H1 (cell line): Measurements from ENCODE around the gene NR1I2.

Experiments
- EZH2 ChIP-seq: fragments of 200-600 bp; sonication (generic); IDR thresholded peaks from 2 replicates; pipeline ENCODE4 v1.7.1; 2012; ENCODE audit warnings: low read depth, mild to moderate bottlenecking, moderate library complexity, low read length, inconsistent platforms; ENCODE audit not compliant: severe bottlenecking
- HDAC6 ChIP-seq: IDR thresholded peaks from one replicate; pipeline ENCODE4 v1.7.1; 2012; ENCODE audit warnings: low read depth, mild to moderate bottlenecking, inconsistent platforms, low read length, moderate library complexity
- JUN ChIP-seq: IDR thresholded peaks from 2 replicates; pipeline ENCODE4 v1.6.1; 2011; ENCODE audit warnings: low read depth, mild to moderate bottlenecking, improper control_type of control experiment, low read length
- POLR2A ChIP-seq, 2 experiments: IDR thresholded peaks; 1 replicate in 1 of 2; 2 replicates in 1 of 2; pipeline ENCODE4 v1.6.1; 2011; ENCODE audit warnings: low read depth in 2 of 2, low read length in 2 of 2, mild to moderate bottlenecking in 2 of 2; ENCODE audit errors: control extremely low read depth in 1 of 2
- POLR2AphosphoS5 ChIP-seq: IDR thresholded peaks from 2 replicates; pipeline ENCODE4 v1.6.1; 2011; ENCODE audit warnings: low read depth, low read length
- SAP30 ChIP-seq: fragments of 300-600 bp; sonication (generic); IDR thresholded peaks from 2 replicates; pipeline ENCODE4 v1.7.1; 2012; ENCODE audit warnings: low read length, moderate library complexity, mild to moderate bottlenecking, inconsistent platforms; ENCODE audit not compliant: insufficient read depth, insufficient replicate concordance
- TAF1 ChIP-seq: IDR thresholded peaks from 2 replicates; pipeline ENCODE4 v1.6.1; 2011; ENCODE audit warnings: mild to moderate bottlenecking, low read depth, low read length
- TF ChIP-seq, protein P1 (sequence below): IDR thresholded peaks from 2 replicates; pipeline ENCODE4 v1.6.1; 2011; ENCODE audit warnings: low read depth, mild to moderate bottlenecking, low read length; ENCODE audit not compliant: insufficient read depth
- TF ChIP-seq, protein P2 (sequence below), 3 experiments: IDR thresholded peaks; 1 replicate in 2 of 3; 2 replicates in 1 of 3; pipeline versions ENCODE4 v1.5.1 to v1.6.1; 2011; ENCODE audit warnings: low read length in 3 of 3, mild to moderate bottlenecking in 3 of 3, inconsistent platforms in 2 of 3, low read depth in 1 of 3, moderate library complexity in 1 of 3; ENCODE audit not compliant: insufficient read depth in 1 of 3; ENCODE audit errors: control extremely low read depth in 1 of 3
- TF ChIP-seq, protein P3 (sequence below): fragments of 300-600 bp; sonication (generic); IDR thresholded peaks from 2 replicates; pipeline ENCODE4 v1.7.1; 2012; ENCODE audit warnings: low read length, moderate library complexity, mild to moderate bottlenecking, inconsistent platforms; ENCODE audit not compliant: insufficient replicate concordance

DNA sequence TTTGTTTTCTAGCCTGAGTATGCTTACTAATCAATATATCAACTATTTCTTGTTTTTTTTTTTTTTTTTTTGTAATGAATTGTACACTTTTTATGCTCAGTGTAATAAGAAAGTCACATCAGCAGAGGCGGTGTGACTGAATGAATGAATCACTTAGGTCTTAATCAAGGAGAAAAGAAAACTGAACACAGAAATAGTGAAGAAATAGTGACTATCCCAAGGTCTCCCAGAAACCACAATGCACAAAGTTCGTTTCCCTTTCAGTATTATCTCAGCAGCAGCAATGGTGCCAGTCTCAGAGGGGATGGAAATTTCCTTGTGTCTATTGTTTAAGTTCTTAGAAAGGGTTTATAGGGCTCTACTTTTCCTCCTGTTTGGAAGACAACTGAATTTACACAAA, 80.7 kb downstream of the NR1I2 start:
- TF ChIP-seq TAF1 (no peak), EZH2 (no peak), POLR2A (IDR thresholded peaks at IDR 0.05; ENCODE audit: control extremely low read depth in 1 of 2, low read depth in 2 of 2, low read length in 2 of 2) (no peak), SAP30 (no peak), JUN (no peak), POLR2AphosphoS5 (no peak), HDAC6 (no peak)
- TF ChIP-seq, protein P1, sequence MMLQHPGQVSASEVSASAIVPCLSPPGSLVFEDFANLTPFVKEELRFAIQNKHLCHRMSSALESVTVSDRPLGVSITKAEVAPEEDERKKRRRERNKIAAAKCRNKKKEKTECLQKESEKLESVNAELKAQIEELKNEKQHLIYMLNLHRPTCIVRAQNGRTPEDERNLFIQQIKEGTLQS: no peak
- TF ChIP-seq, protein P2, sequence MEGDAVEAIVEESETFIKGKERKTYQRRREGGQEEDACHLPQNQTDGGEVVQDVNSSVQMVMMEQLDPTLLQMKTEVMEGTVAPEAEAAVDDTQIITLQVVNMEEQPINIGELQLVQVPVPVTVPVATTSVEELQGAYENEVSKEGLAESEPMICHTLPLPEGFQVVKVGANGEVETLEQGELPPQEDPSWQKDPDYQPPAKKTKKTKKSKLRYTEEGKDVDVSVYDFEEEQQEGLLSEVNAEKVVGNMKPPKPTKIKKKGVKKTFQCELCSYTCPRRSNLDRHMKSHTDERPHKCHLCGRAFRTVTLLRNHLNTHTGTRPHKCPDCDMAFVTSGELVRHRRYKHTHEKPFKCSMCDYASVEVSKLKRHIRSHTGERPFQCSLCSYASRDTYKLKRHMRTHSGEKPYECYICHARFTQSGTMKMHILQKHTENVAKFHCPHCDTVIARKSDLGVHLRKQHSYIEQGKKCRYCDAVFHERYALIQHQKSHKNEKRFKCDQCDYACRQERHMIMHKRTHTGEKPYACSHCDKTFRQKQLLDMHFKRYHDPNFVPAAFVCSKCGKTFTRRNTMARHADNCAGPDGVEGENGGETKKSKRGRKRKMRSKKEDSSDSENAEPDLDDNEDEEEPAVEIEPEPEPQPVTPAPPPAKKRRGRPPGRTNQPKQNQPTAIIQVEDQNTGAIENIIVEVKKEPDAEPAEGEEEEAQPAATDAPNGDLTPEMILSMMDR (IDR thresholded peaks at IDR 0.05; ENCODE audit: control extremely low read depth in 1 of 3, insufficient read depth in 1 of 3, low read depth in 1 of 3, low read length in 3 of 3): no peak
- TF ChIP-seq, protein P3, sequence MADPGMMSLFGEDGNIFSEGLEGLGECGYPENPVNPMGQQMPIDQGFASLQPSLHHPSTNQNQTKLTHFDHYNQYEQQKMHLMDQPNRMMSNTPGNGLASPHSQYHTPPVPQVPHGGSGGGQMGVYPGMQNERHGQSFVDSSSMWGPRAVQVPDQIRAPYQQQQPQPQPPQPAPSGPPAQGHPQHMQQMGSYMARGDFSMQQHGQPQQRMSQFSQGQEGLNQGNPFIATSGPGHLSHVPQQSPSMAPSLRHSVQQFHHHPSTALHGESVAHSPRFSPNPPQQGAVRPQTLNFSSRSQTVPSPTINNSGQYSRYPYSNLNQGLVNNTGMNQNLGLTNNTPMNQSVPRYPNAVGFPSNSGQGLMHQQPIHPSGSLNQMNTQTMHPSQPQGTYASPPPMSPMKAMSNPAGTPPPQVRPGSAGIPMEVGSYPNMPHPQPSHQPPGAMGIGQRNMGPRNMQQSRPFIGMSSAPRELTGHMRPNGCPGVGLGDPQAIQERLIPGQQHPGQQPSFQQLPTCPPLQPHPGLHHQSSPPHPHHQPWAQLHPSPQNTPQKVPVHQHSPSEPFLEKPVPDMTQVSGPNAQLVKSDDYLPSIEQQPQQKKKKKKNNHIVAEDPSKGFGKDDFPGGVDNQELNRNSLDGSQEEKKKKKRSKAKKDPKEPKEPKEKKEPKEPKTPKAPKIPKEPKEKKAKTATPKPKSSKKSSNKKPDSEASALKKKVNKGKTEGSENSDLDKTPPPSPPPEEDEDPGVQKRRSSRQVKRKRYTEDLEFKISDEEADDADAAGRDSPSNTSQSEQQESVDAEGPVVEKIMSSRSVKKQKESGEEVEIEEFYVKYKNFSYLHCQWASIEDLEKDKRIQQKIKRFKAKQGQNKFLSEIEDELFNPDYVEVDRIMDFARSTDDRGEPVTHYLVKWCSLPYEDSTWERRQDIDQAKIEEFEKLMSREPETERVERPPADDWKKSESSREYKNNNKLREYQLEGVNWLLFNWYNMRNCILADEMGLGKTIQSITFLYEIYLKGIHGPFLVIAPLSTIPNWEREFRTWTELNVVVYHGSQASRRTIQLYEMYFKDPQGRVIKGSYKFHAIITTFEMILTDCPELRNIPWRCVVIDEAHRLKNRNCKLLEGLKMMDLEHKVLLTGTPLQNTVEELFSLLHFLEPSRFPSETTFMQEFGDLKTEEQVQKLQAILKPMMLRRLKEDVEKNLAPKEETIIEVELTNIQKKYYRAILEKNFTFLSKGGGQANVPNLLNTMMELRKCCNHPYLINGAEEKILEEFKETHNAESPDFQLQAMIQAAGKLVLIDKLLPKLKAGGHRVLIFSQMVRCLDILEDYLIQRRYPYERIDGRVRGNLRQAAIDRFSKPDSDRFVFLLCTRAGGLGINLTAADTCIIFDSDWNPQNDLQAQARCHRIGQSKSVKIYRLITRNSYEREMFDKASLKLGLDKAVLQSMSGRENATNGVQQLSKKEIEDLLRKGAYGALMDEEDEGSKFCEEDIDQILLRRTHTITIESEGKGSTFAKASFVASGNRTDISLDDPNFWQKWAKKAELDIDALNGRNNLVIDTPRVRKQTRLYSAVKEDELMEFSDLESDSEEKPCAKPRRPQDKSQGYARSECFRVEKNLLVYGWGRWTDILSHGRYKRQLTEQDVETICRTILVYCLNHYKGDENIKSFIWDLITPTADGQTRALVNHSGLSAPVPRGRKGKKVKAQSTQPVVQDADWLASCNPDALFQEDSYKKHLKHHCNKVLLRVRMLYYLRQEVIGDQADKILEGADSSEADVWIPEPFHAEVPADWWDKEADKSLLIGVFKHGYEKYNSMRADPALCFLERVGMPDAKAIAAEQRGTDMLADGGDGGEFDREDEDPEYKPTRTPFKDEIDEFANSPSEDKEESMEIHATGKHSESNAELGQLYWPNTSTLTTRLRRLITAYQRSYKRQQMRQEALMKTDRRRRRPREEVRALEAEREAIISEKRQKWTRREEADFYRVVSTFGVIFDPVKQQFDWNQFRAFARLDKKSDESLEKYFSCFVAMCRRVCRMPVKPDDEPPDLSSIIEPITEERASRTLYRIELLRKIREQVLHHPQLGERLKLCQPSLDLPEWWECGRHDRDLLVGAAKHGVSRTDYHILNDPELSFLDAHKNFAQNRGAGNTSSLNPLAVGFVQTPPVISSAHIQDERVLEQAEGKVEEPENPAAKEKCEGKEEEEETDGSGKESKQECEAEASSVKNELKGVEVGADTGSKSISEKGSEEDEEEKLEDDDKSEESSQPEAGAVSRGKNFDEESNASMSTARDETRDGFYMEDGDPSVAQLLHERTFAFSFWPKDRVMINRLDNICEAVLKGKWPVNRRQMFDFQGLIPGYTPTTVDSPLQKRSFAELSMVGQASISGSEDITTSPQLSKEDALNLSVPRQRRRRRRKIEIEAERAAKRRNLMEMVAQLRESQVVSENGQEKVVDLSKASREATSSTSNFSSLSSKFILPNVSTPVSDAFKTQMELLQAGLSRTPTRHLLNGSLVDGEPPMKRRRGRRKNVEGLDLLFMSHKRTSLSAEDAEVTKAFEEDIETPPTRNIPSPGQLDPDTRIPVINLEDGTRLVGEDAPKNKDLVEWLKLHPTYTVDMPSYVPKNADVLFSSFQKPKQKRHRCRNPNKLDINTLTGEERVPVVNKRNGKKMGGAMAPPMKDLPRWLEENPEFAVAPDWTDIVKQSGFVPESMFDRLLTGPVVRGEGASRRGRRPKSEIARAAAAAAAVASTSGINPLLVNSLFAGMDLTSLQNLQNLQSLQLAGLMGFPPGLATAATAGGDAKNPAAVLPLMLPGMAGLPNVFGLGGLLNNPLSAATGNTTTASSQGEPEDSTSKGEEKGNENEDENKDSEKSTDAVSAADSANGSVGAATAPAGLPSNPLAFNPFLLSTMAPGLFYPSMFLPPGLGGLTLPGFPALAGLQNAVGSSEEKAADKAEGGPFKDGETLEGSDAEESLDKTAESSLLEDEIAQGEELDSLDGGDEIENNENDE: no peak
